AG09319 (cell line): Measurements from ENCODE around the gene POU3F1.
A peak's percentile ranks its signal among the peaks of the same experiment; 100 is the strongest.
"Not testable (repeated sequence)": the region's sequence is repeated elsewhere in the genome, so short reads cannot be mapped to it uniquely, and the experiment has no call there.

Source experiments
- DNase-seq: peaks from one replicate; pipeline ENCODE4 v3.0.0-alpha.2; 2010; ENCODE audit warnings: low read depth; ENCODE audit errors: extremely low read depth
- CTCF ChIP-seq: IDR thresholded peaks from 2 replicates; pipeline ENCODE4 v1.5.1; 2011; ENCODE audit warnings: low read depth, mild to moderate bottlenecking, inconsistent platforms, low read length, moderate library complexity

The POU3F1 gene

GRCh38 chr1:38041936-38042834 lies 4.4 kb downstream of the POU3F1 start:
- no peak for TF ChIP-seq CTCF
- DNase-seq, result no peak

GRCh38 chr1:38039331-38040088 lies 7.1 kb downstream of the POU3F1 start:
- TF ChIP-seq CTCF, result no peak
- DNase-seq, result no peak

- no peak for DNase-seq
- no peak for TF ChIP-seq CTCF
Measured at GRCh38 chr1:38038861-38039260, 7.7 kb downstream of the POU3F1 start.

GRCh38 chr1:38037221-38037939 lies 9.2 kb downstream of the POU3F1 start:
- DNase-seq, result no peak
- peak; percentile 13; the same call in 1 of the 2 replicates for TF ChIP-seq CTCF

- no peak for TF ChIP-seq CTCF
- DNase-seq, result no peak
Measured at GRCh38 chr1:38034871-38035270, 11.7 kb downstream of the POU3F1 start.

- DNase-seq, result not testable (repeated sequence)
Measured at GRCh38 chr1:38032992-38033391, 13.6 kb downstream of the POU3F1 start.

GRCh38 chr1:38031513-38031866 lies 15.1 kb downstream of the POU3F1 start:
- no peak for DNase-seq
- no peak for TF ChIP-seq CTCF
